HepG2 (cell line): ENCODE results near the gene GDAP1L1. TPM values are rescaled to one million over a fixed set of nuclear protein-coding genes. Genes with fewer than 3 reads are reported as not detected.

Experiments
- AKNA ChIP-seq: sonication (generic); formaldehyde crosslinking; IDR thresholded peaks from 2 replicates; pipeline ENCODE4 v1.4.0; 2020; ENCODE audit warnings: missing genetic modification reagents, borderline replicate concordance
- ATF7 ChIP-seq, 2 experiments: fragments of 450-650 bp in 1 of 2; sonication (generic) in 1 of 2; formaldehyde crosslinking in 1 of 2; IDR thresholded peaks; 2 replicates each; pipeline versions ENCODE4 v1.4.0 to v1.6.1; 2016 to 2020; ENCODE audit warnings: antibody characterized with exemption in 1 of 2, mild to moderate bottlenecking in 1 of 2, missing genetic modification reagents in 1 of 2
- BCL6 ChIP-seq: IDR thresholded peaks from 2 replicates; pipeline ENCODE4 v1.6.1; 2016; ENCODE audit warnings: missing genetic modification reagents, missing compliant biosample characterization
- ELK4 ChIP-seq: sonication (generic); formaldehyde crosslinking; IDR thresholded peaks from 2 replicates; pipeline ENCODE4 v1.9.0; 2021; ENCODE audit warnings: missing genetic modification reagents, borderline replicate concordance
- GLI4 ChIP-seq: sonication (generic); formaldehyde crosslinking; IDR thresholded peaks from 2 replicates; pipeline ENCODE4 v1.5.1; 2020; ENCODE audit warnings: missing genetic modification reagents, mild to moderate bottlenecking, moderate library complexity, borderline replicate concordance
- HNRNPUL1 ChIP-seq: fragments of 200-400 bp; formaldehyde crosslinking; IDR thresholded peaks from 2 replicates; pipeline ENCODE4 v1.6.1; 2017; ENCODE audit warnings: low read depth, mild to moderate bottlenecking, low read length, moderate library complexity
- MAFG ChIP-seq: sonication (generic); formaldehyde crosslinking; IDR thresholded peaks from 2 replicates; pipeline ENCODE4 v1.5.1; 2020; ENCODE audit warnings: mild to moderate bottlenecking, missing genetic modification reagents
- MAFK ChIP-seq, 2 experiments: IDR thresholded peaks in 1 of 2; conservative IDR thresholded peaks in 1 of 2; 2 replicates each; pipeline ENCODE4 v1.6.1; 2011; ENCODE audit warnings: improper control_type of control experiment in 2 of 2, low read length in 2 of 2
- MXD3 ChIP-seq: IDR thresholded peaks from 2 replicates; pipeline ENCODE4 v1.6.1; 2016; ENCODE audit warnings: mild to moderate bottlenecking, missing biosample characterization, missing genetic modification reagents
- NR2C2 ChIP-seq: sonication (generic); formaldehyde crosslinking; IDR thresholded peaks from 2 replicates; pipeline ENCODE4 v1.4.0; 2020; ENCODE audit warnings: missing genetic modification reagents, mild to moderate bottlenecking, moderate library complexity, borderline replicate concordance
- PCBP2 ChIP-seq: fragments of 200-400 bp; formaldehyde crosslinking; optimal IDR thresholded peaks from 2 replicates; pipeline ENCODE3; 2018; ENCODE audit warnings: low read length, low read depth; ENCODE audit not compliant: poor library complexity, severe bottlenecking
- RXRB ChIP-seq: IDR thresholded peaks from 2 replicates; pipeline ENCODE4 v1.6.1; 2016; ENCODE audit warnings: borderline replicate concordance, missing genetic modification reagents, missing compliant biosample characterization
- SALL2 ChIP-seq: sonication (generic); formaldehyde crosslinking; IDR thresholded peaks from 2 replicates; pipeline ENCODE4 v1.8.1; 2023; ENCODE audit warnings: mild to moderate bottlenecking, missing genetic modification reagents, inconsistent platforms
- ZBTB33 ChIP-seq: sonication (generic); formaldehyde crosslinking; IDR thresholded peaks from 2 replicates; pipeline ENCODE4 v1.4.0; 2020; ENCODE audit warnings: missing genetic modification reagents
- ZNF180 ChIP-seq: sonication (generic); formaldehyde crosslinking; IDR thresholded peaks from 2 replicates; pipeline ENCODE4 v1.4.0; 2020; ENCODE audit warnings: low read depth, missing genetic modification reagents, borderline replicate concordance
- ZNF430 ChIP-seq: sonication (generic); formaldehyde crosslinking; IDR thresholded peaks from 2 replicates; pipeline ENCODE4 v1.9.0; 2021; ENCODE audit warnings: mild to moderate bottlenecking, missing genetic modification reagents
- ZNF674 ChIP-seq: sonication (generic); formaldehyde crosslinking; IDR thresholded peaks from 2 replicates; pipeline ENCODE4 v1.5.0; 2020; ENCODE audit warnings: low read depth, mild to moderate bottlenecking, missing genetic modification reagents
- ZNF772 ChIP-seq: sonication (generic); formaldehyde crosslinking; IDR thresholded peaks from 2 replicates; pipeline ENCODE4 v1.5.0; 2020; ENCODE audit warnings: mild to moderate bottlenecking, missing genetic modification reagents
- polyA plus RNA-seq, 8 experiments: library from polyadenylated mRNA; depleted of rRNA in 3 of 8; stranded (reverse) in 7 of 8; unstranded in 1 of 8; fragments of >200 nt; fragmentation: Illumina TruSeq in 4 of 8; extraction: Trizol in 4 of 8; gene quantifications; 2 replicates each; pipeline versions ENCODE4 v1.2.1 to v1.2.3, GENCODE V29; 2011 to 2016; ENCODE audit warnings: low read depth in 4 of 8, missing spikeins in 1 of 8, mixed read lengths in 1 of 8; ENCODE audit not compliant: insufficient read depth in 1 of 8
- total RNA-seq, 5 experiments: library from RNA; depleted of rRNA; stranded (reverse); fragments of >200 nt; fragmentation: Illumina TruSeq; extraction: Trizol; gene quantifications; 2 replicates each; pipeline ENCODE4 v1.2.3, GENCODE V29; 2016; ENCODE audit warnings: low read depth in 1 of 5

Gene GDAP1L1
- total and polyA plus RNA-seq, 2 of the 13 experiments (the other 11 are each of a cell fraction or from before 2014, with no cell fraction given): 0.04 TPM; not detected in 1

GRCh38 chr20:44326391-44327159, 79.5 kb downstream of the GDAP1L1 start (continued):
- 0 out of 2 replicates have a peak, but pooled peaks have one; percentile 23 for TF ChIP-seq RXRB (CRISPR knock-in tag)
- no peak for TF ChIP-seq MAFG (CRISPR knock-in tag)
- no peak for TF ChIP-seq AKNA
- no peak for TF ChIP-seq SALL2 (CRISPR knock-in tag)
- no peak for TF ChIP-seq ZBTB33 (CRISPR knock-in tag)
- TF ChIP-seq ATF7 (IDR thresholded peaks at IDR 0.05): no peak
- no peak for TF ChIP-seq ATF7 (CRISPR knock-in tag; IDR thresholded peaks at IDR 0.05)
- TF ChIP-seq ZNF180 (CRISPR knock-in tag): no peak
- TF ChIP-seq ELK4 (CRISPR knock-in tag): no peak
- no peak; the same call in 1 of the 2 replicates for TF ChIP-seq MXD3 (CRISPR knock-in tag)
- TF ChIP-seq PCBP2: no peak
- TF ChIP-seq MAFK (conservative IDR thresholded peaks at IDR 0.05 in 1 of 2, IDR thresholded peaks at IDR 0.05 in 1 of 2; ENCODE audit: low read length in 2 of 2): no peak
- TF ChIP-seq NR2C2: peak; percentile 80
- no peak for TF ChIP-seq HNRNPUL1
- no peak for TF ChIP-seq GLI4 (CRISPR knock-in tag)
- TF ChIP-seq BCL6: peak; percentile 55; the same call in 1 of the 2 replicates
- TF ChIP-seq ZNF430 (CRISPR knock-in tag): no peak
- TF ChIP-seq ZNF772: peak; percentile 56; the same call in 1 of the 2 replicates
- TF ChIP-seq ZNF674 (CRISPR knock-in tag): no peak
